Cardiac muscle cell (in vitro differentiated cells and primary cell): ENCODE results near the gene DIPK1A. TPM values are rescaled to one million over a fixed set of nuclear protein-coding genes. Genes with fewer than 3 reads are reported as not detected.

Source experiments
- DNase-seq, 2 donors: peaks; one replicate each; pipeline versions ENCODE4 v3.0.0 to v3.0.0-alpha.2; 2010 to 2017; ENCODE audit warnings: low read depth in 1 of 2, low spot score in 1 of 2
- H3K27ac ChIP-seq: fragments of 200-600 bp; sonication (generic); 2 replicates; pipeline ENCODE4 v1.5.1; 2016
- H3K27me3 ChIP-seq: fragments of 200-600 bp; sonication (generic); 2 replicates; pipeline ENCODE4 v1.6.0; 2016; ENCODE audit warnings: control low read depth
- H3K36me3 ChIP-seq: fragments of 200-600 bp; sonication (generic); 2 replicates; pipeline ENCODE4 v1.5.1; 2016; ENCODE audit warnings: control low read depth
- H3K4me1 ChIP-seq: fragments of 200-600 bp; sonication (generic); 2 replicates; pipeline ENCODE4 v1.8.1; 2017; ENCODE audit warnings: low read depth, mild to moderate bottlenecking, mixed run types
- H3K4me3 ChIP-seq: fragments of 200-600 bp; sonication (generic); 2 replicates; pipeline ENCODE4 v1.5.1; 2016; ENCODE audit warnings: mild to moderate bottlenecking
- H3K9me3 ChIP-seq: fragments of 200-600 bp; sonication (generic); 2 replicates; pipeline ENCODE4 v1.5.1; 2017; ENCODE audit warnings: low read depth, mild to moderate bottlenecking, control low read depth
- polyA plus RNA-seq: library from polyadenylated mRNA; unstranded; fragments of >200 nt; fragmentation: Nextera tagmentation; extraction: Ambion mirVana; gene quantifications from 2 replicates; pipeline ENCODE4 v1.2.1, GENCODE V29; 2016
- total RNA-seq: library from RNA; depleted of rRNA; stranded (reverse); fragments of >200 nt; gene quantifications from 2 replicates; pipeline ENCODE4 v1.2.3, GENCODE V29; 2016
- TF ChIP-seq, protein P1 (sequence below): IDR thresholded peaks from 2 replicates; pipeline ENCODE4 v1.5.1; 2012; ENCODE audit warnings: low read depth, mild to moderate bottlenecking, low read length

Gene DIPK1A
- total and polyA plus RNA-seq, 2 experiments from 2014 or later: 7.7 to 16.6 TPM

DNA sequence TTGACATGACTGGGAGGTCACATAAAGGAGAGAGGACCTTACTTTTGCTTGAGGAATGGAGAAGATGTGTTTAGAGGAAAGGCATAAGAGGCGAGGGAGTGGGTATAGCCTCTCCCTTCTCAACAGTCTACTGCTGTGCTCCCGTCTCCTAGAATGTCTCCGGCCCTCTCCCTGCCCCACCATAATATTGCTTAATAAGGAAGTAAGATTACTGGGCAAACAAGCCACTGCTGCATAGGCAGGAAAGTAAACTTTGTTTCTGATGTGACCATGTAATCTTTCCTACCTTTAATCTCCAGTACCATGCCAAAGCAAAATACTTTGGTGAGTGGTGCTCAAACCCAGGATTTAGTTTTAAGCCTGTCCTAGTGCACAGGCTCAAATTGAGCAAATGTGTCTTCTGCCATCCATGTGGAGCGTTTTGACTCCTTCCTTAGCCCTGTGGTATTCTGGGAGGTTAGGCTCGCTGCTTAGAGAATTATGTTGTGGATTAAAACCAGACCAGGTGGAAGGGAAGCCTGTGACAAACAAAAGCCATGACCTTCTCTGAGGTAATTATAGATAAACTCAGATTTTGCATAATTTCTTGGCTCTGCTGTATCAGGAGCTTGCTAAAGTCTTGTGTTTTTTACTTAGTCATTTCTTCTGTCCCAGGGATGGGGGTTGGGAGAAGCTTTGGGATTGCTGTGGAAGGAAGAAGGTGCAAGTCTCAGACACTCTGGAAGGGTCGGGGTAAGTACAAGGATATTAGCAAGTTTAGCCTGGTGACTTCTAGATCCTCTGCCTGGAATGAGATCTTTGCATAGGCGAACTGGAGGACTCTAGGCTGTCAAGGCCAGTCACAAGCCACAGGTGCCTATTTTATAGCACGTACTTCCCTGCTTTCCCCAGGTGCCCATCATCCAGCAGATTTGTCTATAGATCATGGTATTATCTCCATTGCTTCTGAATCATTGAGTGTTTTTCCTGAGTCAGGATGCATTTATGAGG is 34.5 kb upstream of the DIPK1A start:
- Histone ChIP-seq H3K4me3 (no peak overlapping the region), H3K27me3 (no peaks in the 10 kb centered on the region), H3K27ac (no peak overlapping the region), H3K9me3 (no peaks in the 10 kb centered on the region), H3K4me1 (peaks cover 16% of the 10 kb centered on the region), H3K36me3 (no peaks in the 10 kb centered on the region)
- peak in 1 of 2 donors; percentile 44 for DNase-seq
- TF ChIP-seq, protein P1, sequence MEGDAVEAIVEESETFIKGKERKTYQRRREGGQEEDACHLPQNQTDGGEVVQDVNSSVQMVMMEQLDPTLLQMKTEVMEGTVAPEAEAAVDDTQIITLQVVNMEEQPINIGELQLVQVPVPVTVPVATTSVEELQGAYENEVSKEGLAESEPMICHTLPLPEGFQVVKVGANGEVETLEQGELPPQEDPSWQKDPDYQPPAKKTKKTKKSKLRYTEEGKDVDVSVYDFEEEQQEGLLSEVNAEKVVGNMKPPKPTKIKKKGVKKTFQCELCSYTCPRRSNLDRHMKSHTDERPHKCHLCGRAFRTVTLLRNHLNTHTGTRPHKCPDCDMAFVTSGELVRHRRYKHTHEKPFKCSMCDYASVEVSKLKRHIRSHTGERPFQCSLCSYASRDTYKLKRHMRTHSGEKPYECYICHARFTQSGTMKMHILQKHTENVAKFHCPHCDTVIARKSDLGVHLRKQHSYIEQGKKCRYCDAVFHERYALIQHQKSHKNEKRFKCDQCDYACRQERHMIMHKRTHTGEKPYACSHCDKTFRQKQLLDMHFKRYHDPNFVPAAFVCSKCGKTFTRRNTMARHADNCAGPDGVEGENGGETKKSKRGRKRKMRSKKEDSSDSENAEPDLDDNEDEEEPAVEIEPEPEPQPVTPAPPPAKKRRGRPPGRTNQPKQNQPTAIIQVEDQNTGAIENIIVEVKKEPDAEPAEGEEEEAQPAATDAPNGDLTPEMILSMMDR: no peak

DNA sequence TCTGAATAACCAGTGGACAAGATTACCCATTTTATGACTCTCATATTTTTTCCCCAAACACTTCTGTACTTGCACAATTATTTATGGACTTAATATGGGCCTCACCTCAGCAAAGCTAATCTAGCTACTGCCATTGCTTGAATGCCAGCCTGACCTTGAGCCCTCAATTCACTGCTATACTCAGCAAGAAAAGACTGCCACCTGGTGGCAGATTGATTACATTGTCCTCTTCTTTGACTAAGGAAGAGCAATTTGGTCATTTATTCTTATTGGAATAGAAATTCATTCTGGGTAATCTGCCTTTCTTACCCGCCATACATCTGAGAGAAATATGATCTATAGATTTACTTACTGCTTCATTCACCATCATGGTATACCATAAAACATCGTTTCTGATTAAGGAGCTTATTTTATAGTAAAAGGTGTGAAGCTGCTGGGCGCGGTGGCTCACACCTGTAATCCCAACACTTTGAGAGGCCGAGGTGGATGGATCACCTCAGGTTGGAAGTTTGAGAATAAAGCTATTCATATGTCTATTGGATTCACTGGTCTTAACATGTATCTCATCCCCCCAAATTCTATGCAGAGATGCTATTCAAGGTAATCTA is 32.9 kb upstream of the DIPK1A start:
- TF ChIP-seq, protein P1: peak; percentile 75
- Histone ChIP-seq H3K27ac (no peak overlapping the region), H3K9me3 (no peaks in the 10 kb centered on the region), H3K36me3 (no peaks in the 10 kb centered on the region), H3K4me3 (no peak overlapping the region), H3K4me1 (peaks cover 5% of the 10 kb centered on the region), H3K27me3 (no peaks in the 10 kb centered on the region)
- peak; percentile 91 to 95 for DNase-seq

DNA sequence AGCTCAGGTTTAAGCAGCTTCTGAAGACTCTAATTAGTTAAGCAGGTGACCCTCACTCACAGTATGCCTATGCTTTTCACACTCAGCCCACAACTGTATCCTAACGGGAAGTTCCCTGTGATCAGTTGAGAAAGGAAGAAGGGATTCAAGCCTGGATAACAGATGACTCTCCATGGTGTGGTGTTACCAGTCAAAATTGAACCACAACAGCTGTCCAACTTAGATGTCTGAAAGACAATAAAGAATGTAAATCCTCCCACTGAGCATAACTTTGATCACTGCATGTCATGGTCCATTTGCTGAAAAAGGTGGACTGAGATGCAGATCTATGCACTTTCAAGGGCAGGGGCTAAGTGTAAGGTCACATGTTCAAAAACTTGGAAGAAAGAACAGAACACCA is 32.3 kb upstream of the DIPK1A start:
- TF ChIP-seq, protein P1: no peak
- DNase-seq: no peak
- H3K27me3 ChIP-seq: no peaks in the 10 kb centered on the region
- H3K27ac ChIP-seq: no peak overlapping the region
- peaks cover 5% of the 10 kb centered on the region for H3K4me1 ChIP-seq
- H3K36me3 ChIP-seq: no peaks in the 10 kb centered on the region
- H3K9me3 ChIP-seq: no peaks in the 10 kb centered on the region
- H3K4me3 ChIP-seq: no peak overlapping the region

DNA sequence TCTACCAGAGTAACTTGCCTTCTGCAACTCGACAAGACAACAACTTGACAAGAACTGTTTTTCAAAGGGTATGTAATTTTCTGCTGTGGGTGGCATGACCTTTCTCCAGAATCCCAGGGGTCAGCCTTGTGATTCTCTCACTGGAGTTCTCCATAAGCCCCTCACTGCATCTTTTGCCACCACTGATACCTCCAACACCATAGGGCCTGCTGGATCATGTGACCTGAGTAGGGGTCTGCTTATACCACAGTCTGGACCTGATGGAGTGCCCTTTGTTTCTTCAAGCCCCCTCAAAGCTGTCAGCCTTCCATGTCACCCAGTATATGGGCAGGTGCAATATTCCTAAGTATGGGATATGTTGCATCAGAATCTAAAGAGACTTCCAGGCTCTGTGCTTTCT is 31.6 kb upstream of the DIPK1A start:
- no peak overlapping the region for H3K4me3 ChIP-seq
- no peaks in the 10 kb centered on the region for H3K36me3 ChIP-seq
- H3K4me1 ChIP-seq: peaks cover 5% of the 10 kb centered on the region
- no peak for DNase-seq
- H3K27ac ChIP-seq: no peak overlapping the region
- H3K9me3 ChIP-seq: no peaks in the 10 kb centered on the region
- H3K27me3 ChIP-seq: no peaks in the 10 kb centered on the region
- TF ChIP-seq, protein P1: no peak

DNA sequence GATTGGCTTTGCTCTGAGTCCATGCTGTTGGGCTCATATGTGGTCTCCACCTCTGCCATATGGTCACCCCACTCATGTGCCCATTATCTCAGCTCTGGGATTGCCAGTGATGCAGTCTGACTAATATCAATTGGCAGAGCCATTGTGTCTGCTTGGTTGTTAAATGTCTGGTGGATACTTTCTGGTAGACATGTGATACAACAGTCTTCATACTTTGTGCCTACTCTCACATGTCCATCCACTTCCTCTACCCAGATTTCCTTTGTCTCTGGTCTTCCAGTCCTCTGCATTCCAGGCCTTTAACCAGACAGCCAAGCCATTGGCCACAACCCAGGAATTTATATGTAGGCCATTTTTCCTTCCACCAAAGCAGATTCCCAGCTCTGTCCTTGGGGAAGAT is 30.8 kb upstream of the DIPK1A start:
- H3K27ac ChIP-seq: no peak overlapping the region
- no peak for DNase-seq
- peaks cover 5% of the 10 kb centered on the region for H3K4me1 ChIP-seq
- TF ChIP-seq, protein P1: no peak
- no peaks in the 10 kb centered on the region for H3K27me3 ChIP-seq
- H3K9me3 ChIP-seq: no peaks in the 10 kb centered on the region
- no peaks in the 10 kb centered on the region for H3K36me3 ChIP-seq
- no peak overlapping the region for H3K4me3 ChIP-seq
